ENCODE measurements around the gene UBA7. TPM values are rescaled to one million over a fixed set of nuclear protein-coding genes. Genes with fewer than 3 reads are reported as not detected.

Gene UBA7
- total RNA-seq (2021; fragmentation: NEBNext Ultra II Directional; extraction: Animal tissue kit (Norgen Biotek cat#: 25700)), result 10 to 100 TPM; 11.9 to 32.6 (median 28.3) TPM
- long read RNA-seq, partial matches to known transcripts, result 1 of 5 reads
- long read RNA-seq, other reads (novel, unspliced or antisense), result 2 of 5 reads

DNA sequence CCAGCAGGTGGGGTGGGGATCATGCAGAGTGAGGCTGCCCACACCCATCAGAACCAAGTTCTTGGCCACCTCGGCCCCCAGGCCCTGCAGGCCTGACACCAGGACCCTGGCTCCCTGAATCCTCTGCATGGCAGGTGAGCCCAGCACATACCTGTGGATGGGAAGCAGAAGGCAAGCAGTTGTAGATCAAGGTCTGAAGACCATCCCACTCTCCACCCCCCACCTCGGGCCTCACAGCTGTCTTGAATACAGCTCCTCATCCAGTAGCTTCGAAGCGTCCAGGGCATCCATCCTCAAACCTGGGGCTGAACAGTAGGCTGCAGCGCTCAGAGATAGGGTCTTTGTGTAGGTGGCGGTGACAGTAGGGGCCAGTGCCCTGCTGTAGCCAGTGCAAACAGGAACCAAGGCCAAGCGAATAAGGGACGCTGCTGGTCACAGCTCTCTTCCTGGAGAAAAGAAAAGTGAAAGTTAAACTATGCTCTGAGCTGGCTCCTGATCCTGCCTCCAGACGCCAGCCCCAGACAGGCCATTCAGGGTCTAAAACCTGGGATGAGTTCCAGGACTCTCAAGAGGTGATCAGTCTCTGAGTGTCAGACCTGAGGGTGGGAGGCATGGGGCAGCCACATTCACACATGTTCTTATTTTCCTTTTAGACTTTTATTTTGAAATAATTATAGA, at the start of gene UBA7:
UBA7 (minus strand) TSS at position 457 of the 678 bp plus-strand sequence; CDS start at position 291, 166 bp downstream.
- Mint-ChIP-seq H3K4me3 (peak within 1 kb of the TSS; percentile 92), H3K4me1 (ENCODE audit: low read depth) (peaks cover 24% of the 10 kb centered on the region)

GRCh38 chr3:49859576-49860305, 46.0 kb upstream of the UBA7 start:
- Mint-ChIP-seq H3K36me3 (ENCODE audit: low read depth) (no peaks in the 10 kb centered on the region), H3K27ac (no peak overlapping the region), H3K4me1 (ENCODE audit: low read depth) (peaks cover 7% of the 10 kb centered on the region), H3K4me3 (no peak overlapping the region), H3K9me3 (no peaks in the 10 kb centered on the region), H3K27me3 (ENCODE audit: insufficient read depth) (peaks cover 10% of the 10 kb centered on the region)
- TF ChIP-seq, protein P1, sequence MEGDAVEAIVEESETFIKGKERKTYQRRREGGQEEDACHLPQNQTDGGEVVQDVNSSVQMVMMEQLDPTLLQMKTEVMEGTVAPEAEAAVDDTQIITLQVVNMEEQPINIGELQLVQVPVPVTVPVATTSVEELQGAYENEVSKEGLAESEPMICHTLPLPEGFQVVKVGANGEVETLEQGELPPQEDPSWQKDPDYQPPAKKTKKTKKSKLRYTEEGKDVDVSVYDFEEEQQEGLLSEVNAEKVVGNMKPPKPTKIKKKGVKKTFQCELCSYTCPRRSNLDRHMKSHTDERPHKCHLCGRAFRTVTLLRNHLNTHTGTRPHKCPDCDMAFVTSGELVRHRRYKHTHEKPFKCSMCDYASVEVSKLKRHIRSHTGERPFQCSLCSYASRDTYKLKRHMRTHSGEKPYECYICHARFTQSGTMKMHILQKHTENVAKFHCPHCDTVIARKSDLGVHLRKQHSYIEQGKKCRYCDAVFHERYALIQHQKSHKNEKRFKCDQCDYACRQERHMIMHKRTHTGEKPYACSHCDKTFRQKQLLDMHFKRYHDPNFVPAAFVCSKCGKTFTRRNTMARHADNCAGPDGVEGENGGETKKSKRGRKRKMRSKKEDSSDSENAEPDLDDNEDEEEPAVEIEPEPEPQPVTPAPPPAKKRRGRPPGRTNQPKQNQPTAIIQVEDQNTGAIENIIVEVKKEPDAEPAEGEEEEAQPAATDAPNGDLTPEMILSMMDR (IDR thresholded peaks at IDR 0.05), result no peak
- no peak for DNase-seq

More for the DNA sequence above, at the start of gene UBA7:
- Mint-ChIP-seq H3K27ac (peak within 1 kb of the TSS; percentile 88), H3K36me3 (ENCODE audit: low read depth) (no peaks in the 10 kb centered on the region; the same call in 1 of the 2 replicates), H3K9me3 (no peaks in the 10 kb centered on the region), H3K27me3 (ENCODE audit: insufficient read depth) (no peaks in the 10 kb centered on the region; the same call in none of the 2 replicates)
- peak; percentile 38 for DNase-seq
- TF ChIP-seq, protein P1 (IDR thresholded peaks at IDR 0.05), result no peak

DNA sequence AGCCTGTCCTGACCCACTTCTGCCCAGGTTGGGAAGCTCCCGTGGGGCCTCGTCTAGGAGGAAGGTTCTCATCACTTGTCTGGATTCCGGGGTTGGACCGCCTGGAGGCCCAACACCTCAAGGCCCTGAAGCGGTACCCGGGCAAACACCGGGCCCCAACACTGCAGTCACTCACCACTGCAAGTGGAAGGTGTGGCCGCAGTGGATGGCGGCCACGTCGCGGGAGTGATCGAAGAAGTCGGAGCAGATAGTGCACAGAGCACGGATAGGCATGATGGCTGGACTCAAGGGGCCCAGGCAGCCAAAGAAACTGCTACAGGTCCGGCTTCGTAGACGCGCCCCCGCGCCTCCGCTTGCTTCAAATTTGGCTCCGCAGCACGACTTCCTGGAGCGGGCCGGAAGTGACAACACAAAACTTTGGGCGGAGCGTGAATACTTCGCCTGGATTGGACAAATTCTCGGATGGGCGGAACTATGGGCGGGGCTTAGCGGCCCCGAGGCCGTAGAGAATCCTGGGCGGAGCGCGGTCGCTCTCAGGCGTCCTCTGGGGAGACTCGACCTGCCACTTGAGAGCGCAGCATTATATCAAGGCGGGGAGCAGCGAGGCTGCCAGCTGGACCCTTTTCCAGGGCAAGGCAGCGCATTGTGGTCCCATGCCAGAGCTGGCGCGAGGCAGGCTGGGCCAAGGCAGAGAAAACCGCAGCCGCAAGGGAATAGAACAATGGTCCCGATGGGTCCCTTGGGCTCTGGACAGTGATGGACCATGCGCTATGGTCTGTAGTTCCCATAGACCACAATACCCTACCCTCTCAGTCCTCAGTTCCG, 42.6 kb upstream of the UBA7 start, which contains the start of gene TRAIP:
TRAIP (minus strand) TSS at position 384 of the 825 bp plus-strand sequence; CDS start at position 273, 111 bp downstream.
- H3K4me3 Mint-ChIP-seq, result peak within 1 kb of the TSS; percentile 97
- no peaks in the 10 kb centered on the region; the same call in 1 of the 2 replicates for H3K27me3 Mint-ChIP-seq (ENCODE audit: insufficient read depth)
- TF ChIP-seq, protein P1 (IDR thresholded peaks at IDR 0.05), result peak; percentile 10; the same call in 1 of the 2 replicates
- no peaks in the 10 kb centered on the region for H3K36me3 Mint-ChIP-seq (ENCODE audit: low read depth)
- peaks cover 12% of the 10 kb centered on the region for H3K4me1 Mint-ChIP-seq (ENCODE audit: low read depth)
- H3K27ac Mint-ChIP-seq, result peak within 1 kb of the TSS; percentile 85
- no peaks in the 10 kb centered on the region for H3K9me3 Mint-ChIP-seq
- peak; percentile 90 for DNase-seq

DNA sequence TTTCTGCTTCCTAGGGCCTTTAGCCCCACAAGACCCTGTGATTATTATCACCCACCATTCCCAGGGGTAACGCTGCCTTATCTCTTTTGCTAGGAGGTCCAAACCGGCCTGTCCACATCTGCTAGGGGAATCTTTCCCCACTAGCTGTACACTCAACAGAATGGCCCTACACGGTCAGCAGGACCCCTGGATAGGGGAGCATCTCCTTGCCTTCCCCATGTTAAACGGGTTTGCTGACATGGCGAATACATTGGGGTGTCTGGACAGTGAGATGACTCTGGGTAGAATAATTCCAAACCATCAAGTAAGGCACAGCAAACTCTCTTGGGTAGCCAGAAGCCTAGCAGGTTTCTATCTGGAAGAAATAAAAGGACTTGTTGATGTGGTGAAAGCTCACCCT, 41.9 kb upstream of the UBA7 start:
- Mint-ChIP-seq H3K4me1 (ENCODE audit: low read depth) (peaks cover 12% of the 10 kb centered on the region), H3K4me3 (peak overlapping the region; percentile 97), H3K36me3 (ENCODE audit: low read depth) (no peaks in the 10 kb centered on the region), H3K27ac (peak overlapping the region; percentile 85), H3K27me3 (ENCODE audit: insufficient read depth) (no peaks in the 10 kb centered on the region; the same call in 1 of the 2 replicates), H3K9me3 (no peaks in the 10 kb centered on the region)
- DNase-seq, result no peak
- TF ChIP-seq, protein P1 (IDR thresholded peaks at IDR 0.05), result no peak

DNA sequence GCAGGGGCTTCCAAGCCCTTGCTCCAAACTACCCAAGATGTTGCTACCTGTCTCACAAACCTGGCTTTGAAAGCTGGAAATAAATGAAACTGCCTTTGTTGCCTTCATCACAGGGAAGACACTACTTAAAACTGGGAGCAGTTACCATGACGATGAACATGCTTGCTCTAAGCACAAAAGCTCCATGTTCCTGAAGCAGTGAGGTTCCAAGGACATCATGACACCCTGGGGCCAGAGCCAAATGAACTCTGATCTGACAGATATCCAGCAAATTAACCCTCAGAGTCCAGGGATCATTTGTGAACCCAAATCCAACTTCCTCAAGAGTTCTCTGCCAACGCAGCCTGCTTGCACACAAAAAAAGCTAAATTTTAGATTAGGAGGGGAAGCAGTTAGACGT, 31.9 kb upstream of the UBA7 start:
- no peaks in the 10 kb centered on the region for H3K36me3 Mint-ChIP-seq (ENCODE audit: low read depth)
- no peak for DNase-seq
- H3K9me3 Mint-ChIP-seq, result no peaks in the 10 kb centered on the region
- H3K27ac Mint-ChIP-seq, result no peak overlapping the region
- peaks cover 17% of the 10 kb centered on the region for H3K4me1 Mint-ChIP-seq (ENCODE audit: low read depth)
- TF ChIP-seq, protein P1 (IDR thresholded peaks at IDR 0.05), result no peak
- no peak overlapping the region for H3K4me3 Mint-ChIP-seq
- H3K27me3 Mint-ChIP-seq (ENCODE audit: insufficient read depth), result no peaks in the 10 kb centered on the region; the same call in 1 of the 2 replicates
